Subcutaneous adipose tissue (tissue), 4 donors: ENCODE results near the gene SLC66A1. TPM values are rescaled to one million over a fixed set of nuclear protein-coding genes. Genes with fewer than 3 reads are reported as not detected.

Experiments used
- CTCF ChIP-seq: fragments of 450-650 bp; IDR thresholded peaks from one replicate; pipeline ENCODE4 v1.5.1; 2016; ENCODE audit warnings: low read depth, mild to moderate bottlenecking, control low read depth, antibody characterized with exemption, moderate library complexity
- total RNA-seq, 4 donors: library from RNA; depleted of rRNA; stranded (reverse); fragments of >200 nt; gene quantifications; one replicate each; pipeline ENCODE4 v1.1.0, GENCODE V29; 2016

The SLC66A1 gene
- total RNA-seq, 4 donors from 2014 or later = 8.4 to 12.7 (median 11.6) TPM

- TF ChIP-seq CTCF = no peak
Observed at GRCh38 chr1:19306941-19307340, 5.2 kb upstream of the SLC66A1 start.

GRCh38 chr1:19307794-19308508 is 4.2 kb upstream of the SLC66A1 start:
- TF ChIP-seq CTCF = no peak

GRCh38 chr1:19308509-19308907 is 3.6 kb upstream of the SLC66A1 start:
- TF ChIP-seq CTCF = no peak

- TF ChIP-seq CTCF = no peak
Observed at GRCh38 chr1:19309123-19309813, 2.9 kb upstream of the SLC66A1 start.

- TF ChIP-seq CTCF = no peak
Observed at GRCh38 chr1:19310061-19310460, 2.1 kb upstream of the SLC66A1 start.

- TF ChIP-seq CTCF = no peak
Observed at GRCh38 chr1:19310720-19311502, 1.2 kb upstream of the SLC66A1 start.

- TF ChIP-seq CTCF = no peak
Observed at GRCh38 chr1:19311503-19311930, 609 bp upstream of the SLC66A1 start.
